ENCODE measurements around the gene SH2D3C. TPM values are rescaled to one million over a fixed set of nuclear protein-coding genes. Genes with fewer than 3 reads are reported as not detected.

The SH2D3C gene
- total RNA-seq, 1 donor from 2014 or later: 0.17 TPM

- DNase-seq (ENCODE audit: low read depth): no peak
- Histone ChIP-seq H3K36me3 (ENCODE audit: control insufficient read depth, insufficient read depth, low read length) (no peaks in the 10 kb centered on the region), H3K27me3 (ENCODE audit: control insufficient read depth, insufficient read depth, low read length) (no peaks in the 10 kb centered on the region), H3K4me3 (ENCODE audit: low read depth, low read length) (no peak overlapping the region)
- no peak for TF ChIP-seq CTCF (IDR thresholded peaks at IDR 0.05; ENCODE audit: insufficient read depth, low read length, poor library complexity, severe bottlenecking)
Observed at GRCh38 chr9:127733614-127734013, 44.9 kb downstream of the SH2D3C start.

GRCh38 chr9:127732444-127732843 is 46.0 kb downstream of the SH2D3C start:
- Histone ChIP-seq H3K4me3 (ENCODE audit: low read depth, low read length) (no peak overlapping the region), H3K36me3 (ENCODE audit: control insufficient read depth, insufficient read depth, low read length) (no peaks in the 10 kb centered on the region), H3K27me3 (ENCODE audit: control insufficient read depth, insufficient read depth, low read length) (no peaks in the 10 kb centered on the region)
- no peak for TF ChIP-seq CTCF (IDR thresholded peaks at IDR 0.05; ENCODE audit: insufficient read depth, low read length, poor library complexity, severe bottlenecking)
- DNase-seq (ENCODE audit: low read depth): no peak

GRCh38 chr9:127731938-127732337 is 46.5 kb downstream of the SH2D3C start:
- Histone ChIP-seq H3K36me3 (ENCODE audit: control insufficient read depth, insufficient read depth, low read length) (no peaks in the 10 kb centered on the region), H3K27me3 (ENCODE audit: control insufficient read depth, insufficient read depth, low read length) (no peaks in the 10 kb centered on the region), H3K4me3 (ENCODE audit: low read depth, low read length) (no peak overlapping the region)
- no peak for TF ChIP-seq CTCF (IDR thresholded peaks at IDR 0.05; ENCODE audit: insufficient read depth, low read length, poor library complexity, severe bottlenecking)
- DNase-seq (ENCODE audit: low read depth): no peak

GRCh38 chr9:127730799-127731410 is 47.6 kb downstream of the SH2D3C start:
- Histone ChIP-seq H3K36me3 (ENCODE audit: control insufficient read depth, insufficient read depth, low read length) (no peaks in the 10 kb centered on the region), H3K27me3 (ENCODE audit: control insufficient read depth, insufficient read depth, low read length) (no peaks in the 10 kb centered on the region), H3K4me3 (ENCODE audit: low read depth, low read length) (no peak overlapping the region)
- TF ChIP-seq CTCF (IDR thresholded peaks at IDR 0.05; ENCODE audit: insufficient read depth, low read length, poor library complexity, severe bottlenecking): no peak
- no peak for DNase-seq (ENCODE audit: low read depth)

GRCh38 chr9:127730262-127730661 is 48.2 kb downstream of the SH2D3C start:
- H3K4me3 ChIP-seq (ENCODE audit: low read depth, low read length): no peak overlapping the region
- no peak for DNase-seq (ENCODE audit: low read depth)
- TF ChIP-seq CTCF (IDR thresholded peaks at IDR 0.05; ENCODE audit: insufficient read depth, low read length, poor library complexity, severe bottlenecking): no peak
- no peaks in the 10 kb centered on the region for H3K36me3 ChIP-seq (ENCODE audit: control insufficient read depth, insufficient read depth, low read length)
- H3K27me3 ChIP-seq (ENCODE audit: control insufficient read depth, insufficient read depth, low read length): no peaks in the 10 kb centered on the region
